HG03280 (cell line): ENCODE measurements around the gene TCF12.
A peak's percentile ranks its signal among the peaks of the same experiment; 100 is the strongest.
"Not testable (repeated sequence)": the region's sequence is repeated elsewhere in the genome, so short reads cannot be mapped to it uniquely, and the experiment has no call there.

Source experiments
- ATAC-seq: cut with Tn5 transposase; IDR thresholded peaks from one replicate; pipeline ENCODE4 v1.9.1; 2021; ENCODE audit warnings: mild to moderate bottlenecking, moderate library complexity; ENCODE audit not compliant: unreplicated experiment

Gene TCF12

DNA sequence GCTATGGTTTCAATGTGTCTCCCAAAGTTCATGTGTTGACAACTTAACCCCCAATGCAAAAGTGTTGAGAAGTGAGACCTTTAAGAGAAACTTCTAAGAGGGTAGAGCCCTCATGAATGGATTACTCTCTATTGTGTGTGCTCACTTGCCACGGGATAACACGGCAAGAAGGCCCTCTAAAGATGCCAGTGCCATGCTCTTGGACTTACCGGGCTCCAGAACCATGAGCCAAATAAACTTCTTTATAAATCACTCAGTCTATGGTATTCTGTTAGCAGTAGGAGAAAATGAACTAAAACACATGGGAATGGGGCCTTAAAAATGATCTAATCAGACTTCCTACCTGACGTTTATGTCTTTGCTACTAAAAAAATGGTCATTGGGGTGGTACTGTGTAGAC is 2.6 kb upstream of the TCF12 start:
- no peak for ATAC-seq

GRCh38 chr15:56916825-56917477 is 1.5 kb upstream of the TCF12 start:
- no peak for ATAC-seq

DNA sequence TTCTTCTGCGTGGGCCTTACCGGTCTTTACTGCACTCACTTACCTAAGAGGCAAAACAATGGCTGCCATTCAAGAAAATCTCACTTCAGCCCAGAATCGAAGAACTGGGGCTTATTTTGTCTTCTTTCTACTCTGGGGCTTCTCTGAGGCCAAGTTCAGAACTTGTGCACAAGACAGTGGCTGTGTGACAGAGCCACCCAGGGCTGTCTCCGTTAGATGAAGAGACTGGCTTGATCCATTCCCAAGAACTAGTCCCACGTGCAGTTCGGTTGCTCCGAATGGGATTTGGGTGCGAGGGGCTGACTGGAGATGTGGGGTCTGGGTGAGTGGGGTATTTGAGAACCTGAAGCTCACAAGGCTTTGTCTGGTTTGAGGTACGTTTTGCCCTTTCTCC is 795 bp upstream of the TCF12 start:
- ATAC-seq, result no peak

- ATAC-seq, result peak; percentile 30
Observed at GRCh38 chr15:56919031-56919608, 676 bp downstream of the TCF12 start.

DNA sequence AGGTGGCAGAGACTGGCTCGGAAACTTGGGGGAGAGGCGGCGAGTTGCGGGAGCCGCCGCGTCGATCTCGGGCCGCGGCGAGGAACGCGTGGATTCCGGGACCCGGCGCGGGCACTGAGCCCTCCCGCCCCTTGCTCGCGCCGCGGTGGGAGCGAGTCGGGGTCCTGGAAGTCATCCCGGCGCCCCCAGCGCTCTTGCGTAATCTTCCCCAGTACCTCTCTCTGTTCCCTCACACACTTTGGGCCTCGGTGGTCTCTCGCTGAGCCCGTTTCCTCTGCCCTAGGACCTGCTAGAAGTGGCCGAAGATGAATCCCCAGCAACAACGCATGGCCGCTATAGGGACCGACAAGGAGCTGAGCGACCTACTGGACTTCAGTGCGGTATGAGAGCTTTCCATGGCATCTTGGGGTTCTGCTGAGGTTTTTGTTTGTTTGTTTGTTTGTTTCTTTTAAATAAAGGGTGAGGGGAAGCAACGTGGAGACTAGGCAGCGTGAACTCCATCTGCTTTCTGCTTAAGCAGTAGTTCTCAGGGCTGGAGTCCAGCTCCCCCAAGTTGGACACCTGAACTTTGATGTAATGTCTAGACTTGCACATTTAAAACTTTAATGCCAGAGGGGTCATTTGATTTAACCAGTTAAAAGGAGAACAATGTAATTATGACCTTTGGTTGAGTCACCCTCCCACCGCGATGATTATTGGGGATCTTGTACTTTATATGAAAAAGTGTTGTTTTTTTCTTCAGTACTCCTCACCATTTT is 1.3 kb downstream of the TCF12 start:
- peak; percentile 13 for ATAC-seq

- ATAC-seq, result no peak
Observed at GRCh38 chr15:56920367-56920627, 1.9 kb downstream of the TCF12 start.

GRCh38 chr15:56923174-56923591 is 4.7 kb downstream of the TCF12 start:
- no peak for ATAC-seq

DNA sequence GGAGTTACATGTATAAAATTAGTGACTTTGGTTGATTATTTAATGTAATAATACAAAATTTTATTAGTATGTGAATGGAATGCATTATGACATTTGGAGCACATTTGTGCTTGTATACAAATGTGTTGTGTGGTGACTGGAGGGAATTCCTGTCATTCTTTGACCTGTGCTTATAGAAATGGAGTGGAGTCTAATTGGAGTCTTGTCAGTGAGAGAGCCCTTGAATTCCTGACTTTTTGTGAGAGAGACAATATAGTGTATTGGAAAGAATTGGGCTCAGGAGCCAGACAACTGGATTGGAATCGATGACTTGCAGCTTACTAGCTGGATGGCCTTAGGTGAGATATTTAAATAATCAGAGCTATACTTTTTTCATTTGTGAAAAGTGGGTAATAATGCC is 9.4 kb downstream of the TCF12 start:
- no peak for ATAC-seq

DNA sequence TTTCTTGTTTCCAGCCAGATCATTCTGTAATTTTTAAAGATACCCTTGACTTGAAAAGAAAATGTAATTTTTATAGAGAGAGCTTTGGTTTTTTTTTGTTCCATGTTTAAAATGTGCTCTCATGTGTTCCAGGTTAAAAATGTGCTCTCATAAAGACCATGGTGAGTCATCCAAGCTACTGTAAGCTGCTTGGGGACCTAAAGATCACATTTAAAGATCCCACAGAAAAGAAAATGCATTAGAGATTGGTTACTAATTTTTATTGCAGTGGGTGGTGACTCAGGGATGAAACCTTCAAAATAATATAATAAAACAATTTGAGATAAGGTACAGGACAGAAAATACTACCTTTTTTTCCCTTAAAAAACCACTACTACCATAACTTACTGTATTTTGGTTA is 11.0 kb downstream of the TCF12 start:
- no peak for ATAC-seq

DNA sequence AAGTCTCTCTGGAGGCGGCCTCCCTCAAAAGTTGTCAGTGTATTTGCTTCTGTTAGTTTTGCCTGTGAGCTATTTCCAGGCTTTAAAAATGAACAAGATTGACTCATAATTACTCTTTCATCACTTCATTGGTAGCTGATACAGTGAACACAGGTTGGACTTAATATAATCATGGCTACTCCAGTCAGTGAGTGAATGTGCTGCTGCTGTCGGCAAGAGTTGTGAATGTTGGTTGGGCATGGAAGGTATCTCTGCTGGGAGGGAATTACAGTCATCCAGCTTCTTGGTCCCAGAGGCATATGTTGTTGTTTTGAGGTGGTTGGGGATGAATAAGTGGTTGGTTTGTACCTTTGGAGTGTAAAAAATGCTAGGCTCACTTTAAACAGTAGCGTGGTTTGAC is 11.5 kb downstream of the TCF12 start:
- no peak for ATAC-seq

DNA sequence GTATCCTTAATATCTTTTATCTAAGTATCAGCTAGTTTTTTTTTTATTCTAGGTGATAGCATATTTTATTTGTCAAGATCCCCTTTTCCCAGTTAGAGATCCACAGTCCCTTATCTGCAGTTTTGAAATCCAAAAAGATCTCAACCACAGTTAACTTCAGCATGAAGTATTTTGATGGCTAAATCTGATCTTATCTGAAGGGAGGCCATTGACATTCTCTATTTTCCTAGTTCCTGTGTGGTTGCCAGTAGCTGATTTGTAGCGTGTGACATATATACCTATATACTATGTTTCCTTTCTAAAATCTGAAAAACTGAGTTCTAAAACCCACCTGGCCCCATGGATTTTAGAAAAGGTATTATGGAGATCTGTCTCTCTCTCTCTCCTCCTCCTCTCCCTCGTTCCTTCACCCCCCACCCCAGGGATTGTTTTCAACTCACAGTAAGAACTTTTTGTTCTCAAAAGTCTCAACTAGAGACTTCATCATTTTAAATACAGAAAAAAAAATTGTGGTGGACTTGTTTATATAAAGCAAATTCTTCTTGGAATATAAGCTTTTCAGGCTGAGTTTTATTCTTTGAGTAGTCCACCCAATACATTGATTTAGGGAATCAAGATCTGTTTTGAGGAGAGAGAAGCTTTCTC is 12.3 kb downstream of the TCF12 start:
- no peak for ATAC-seq

DNA sequence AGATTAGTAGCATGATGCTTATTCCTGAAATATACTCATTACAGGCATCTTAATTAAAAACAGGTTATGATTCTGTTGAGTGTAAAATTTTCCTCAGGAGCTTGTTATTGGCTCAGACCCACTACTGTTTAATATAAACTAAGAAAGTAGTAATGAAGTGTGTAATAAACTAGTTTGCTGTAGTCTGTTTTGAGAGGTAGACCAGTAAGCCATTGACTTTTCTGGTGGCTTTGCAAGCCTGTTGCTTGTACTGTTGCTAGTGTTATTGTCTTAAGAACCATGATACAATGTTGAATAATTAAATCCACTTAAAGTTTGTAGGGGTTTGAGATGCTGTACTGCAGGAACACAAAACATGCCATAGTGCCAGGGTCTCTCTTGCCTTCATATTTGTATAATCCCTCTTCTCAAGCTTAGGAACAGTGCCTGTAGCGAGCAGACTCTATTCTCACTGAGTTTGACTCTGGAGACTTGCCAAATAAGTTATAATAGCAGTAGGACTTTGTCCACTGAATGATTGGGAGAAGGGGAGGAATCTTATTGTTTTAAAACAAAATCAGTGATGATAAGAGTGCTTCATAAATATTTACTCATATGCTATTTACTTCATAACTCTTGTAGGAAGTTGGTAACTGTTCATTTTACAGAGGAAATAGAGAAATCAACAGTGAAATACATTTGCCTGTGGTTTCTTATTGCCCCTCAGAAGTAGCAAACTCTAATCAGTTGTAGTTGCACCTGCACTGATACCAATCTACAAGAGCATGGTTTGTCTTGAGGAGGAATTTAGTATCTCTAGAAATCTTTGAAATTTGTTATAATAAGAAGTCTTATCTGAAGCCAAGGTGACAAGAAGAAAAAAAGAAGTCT is 13.4 kb downstream of the TCF12 start:
- ATAC-seq, result no peak

- ATAC-seq, result not testable (repeated sequence)
Observed at GRCh38 chr15:56932509-56932868, 14.0 kb downstream of the TCF12 start.

GRCh38 chr15:56933410-56933809 is 15.0 kb downstream of the TCF12 start:
- ATAC-seq, result no peak

DNA sequence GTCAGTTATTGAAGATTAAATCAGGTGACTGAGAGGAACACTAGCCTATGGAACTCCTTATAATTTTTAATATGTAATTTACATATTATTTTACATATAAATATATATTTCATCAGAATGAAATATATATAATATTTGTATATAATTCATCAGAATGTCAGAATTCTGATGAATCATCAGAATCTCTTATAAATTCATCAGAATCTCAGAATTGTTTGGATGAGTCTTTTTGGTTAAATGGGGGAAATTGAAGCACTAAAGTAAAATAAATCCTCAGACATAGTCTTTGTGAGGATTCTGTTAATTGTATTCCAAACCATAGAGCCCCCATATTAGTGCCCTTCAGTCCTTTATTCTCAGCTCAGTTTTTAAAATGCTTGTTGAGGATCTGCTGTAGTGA is 15.4 kb downstream of the TCF12 start:
- ATAC-seq, result no peak

DNA sequence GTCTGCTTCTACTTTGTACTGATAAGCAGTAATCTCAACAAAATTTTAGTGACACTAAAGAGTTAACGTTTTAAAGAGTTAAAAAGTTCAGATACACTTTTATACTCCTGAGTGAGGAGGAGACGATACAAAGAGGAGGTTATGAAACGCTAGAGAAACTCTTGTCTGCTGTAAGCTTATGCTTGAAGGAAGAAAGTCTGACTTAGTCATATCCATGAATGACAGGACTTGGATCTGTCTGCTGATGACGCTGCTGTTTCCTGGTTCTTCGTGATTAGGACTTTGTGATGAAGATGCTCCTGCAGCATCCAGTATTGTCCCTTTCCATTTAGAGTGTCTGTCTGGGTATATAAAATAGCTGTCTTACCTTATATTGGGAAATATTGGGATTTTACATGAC is 15.8 kb downstream of the TCF12 start:
- ATAC-seq, result no peak

DNA sequence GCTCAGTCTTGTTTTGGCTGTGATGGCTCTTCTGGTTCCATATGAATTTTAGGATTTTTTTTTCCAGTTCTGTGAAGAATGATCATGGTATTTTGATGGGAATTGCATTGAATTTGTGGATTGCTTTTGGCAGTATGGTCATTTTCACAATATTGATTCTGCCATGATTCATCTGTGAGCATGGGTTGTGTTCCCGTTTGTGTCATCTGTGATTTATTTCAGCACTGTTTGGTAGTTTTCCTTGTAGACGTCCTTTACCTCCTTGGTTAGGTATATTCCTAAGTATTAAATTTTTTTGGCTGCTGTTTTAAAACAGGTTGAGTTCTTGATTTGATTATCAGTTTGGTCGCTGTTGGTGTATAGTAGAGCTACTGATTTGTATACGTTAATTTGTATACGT is 18.5 kb downstream of the TCF12 start:
- ATAC-seq, result no peak

GRCh38 chr15:56939257-56939656 is 20.8 kb downstream of the TCF12 start:
- no peak for ATAC-seq

DNA sequence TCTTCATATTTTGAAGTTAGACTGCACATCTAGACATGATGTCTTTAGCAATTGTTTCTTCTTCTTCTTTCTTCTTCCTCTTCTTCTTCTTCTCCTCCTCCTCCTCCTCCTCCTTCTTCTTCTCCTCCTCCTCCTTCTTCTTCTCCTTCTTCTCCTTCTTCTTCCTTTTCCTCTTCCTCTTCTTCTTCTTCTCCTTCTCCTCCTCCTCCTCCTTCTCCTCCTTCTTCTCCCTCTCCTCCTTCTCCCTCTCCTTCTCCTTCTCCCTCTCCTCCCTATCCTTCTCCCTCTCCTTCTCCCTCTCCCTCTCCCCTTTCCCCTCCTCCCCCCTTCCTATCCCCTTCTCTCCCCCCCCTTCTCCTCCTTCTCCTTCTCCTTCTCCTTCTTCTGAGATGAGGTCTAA is 21.9 kb downstream of the TCF12 start:
- no peak for ATAC-seq

DNA sequence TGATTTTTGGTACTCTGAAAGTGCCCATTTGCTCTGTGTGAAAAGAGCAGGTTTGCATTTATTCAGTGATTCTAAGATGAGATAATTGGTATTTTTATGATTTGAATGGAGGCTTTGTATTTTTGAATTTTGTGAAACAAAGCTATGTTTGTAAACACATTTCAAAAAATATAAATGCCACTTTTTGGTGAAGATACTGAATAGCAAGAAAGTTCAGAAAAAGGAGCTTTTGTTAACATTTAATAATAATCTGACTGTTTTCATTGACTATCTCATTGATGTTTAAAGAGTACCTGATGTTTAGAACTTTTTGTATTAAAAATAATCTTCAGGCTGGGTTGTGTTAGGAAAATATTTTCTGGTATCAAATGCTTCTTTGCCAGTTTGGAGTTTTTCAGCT is 23.7 kb downstream of the TCF12 start:
- ATAC-seq, result no peak

DNA sequence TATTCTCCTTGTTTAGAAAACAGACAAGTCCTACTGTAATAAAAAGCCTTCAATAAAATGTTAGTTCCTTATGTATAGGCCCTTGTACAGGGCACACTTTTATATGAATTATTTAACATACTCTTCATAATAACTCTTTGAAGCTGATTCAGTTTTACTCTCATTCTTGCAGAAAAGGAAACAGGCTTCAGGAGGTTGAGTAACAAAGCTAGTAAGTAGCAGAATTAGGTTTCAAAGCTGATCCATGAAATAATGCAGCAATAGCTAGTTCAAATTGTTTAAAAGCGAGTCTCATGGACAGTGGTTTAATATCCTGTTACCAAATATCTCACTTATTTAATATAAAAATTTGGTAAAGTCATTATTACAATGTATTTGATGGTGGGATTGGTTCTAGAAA is 25.0 kb downstream of the TCF12 start:
- no peak for ATAC-seq
